Measurements from ENCODE around the gene SLC35A5. TPM values are rescaled to one million over a fixed set of nuclear protein-coding genes. Genes with fewer than 3 reads are reported as not detected.

SLC35A5 gene
- total and polyA plus RNA-seq, 2 of the 8 experiments (the other 6 are each of a cell fraction or from before 2014, with no cell fraction given), result 36.5 to 38.6 TPM

- Histone ChIP-seq H4K91ac (replicated peaks; ENCODE audit: insufficient read length, low read length) (no peak overlapping the region), H4K5ac (ENCODE audit: insufficient read length, low read depth, low read length) (no peak overlapping the region), H2BK120ac (replicated peaks; ENCODE audit: low read depth, low read length) (no peak overlapping the region), H3K18ac (ENCODE audit: extremely low read depth, low read length) (no peak overlapping the region), H3K23ac (ENCODE audit: insufficient read length) (no peak overlapping the region), H2BK5ac (ENCODE audit: low read depth, low read length) (no peak overlapping the region), H3K27me3 (replicated peaks in 1 of 4; ENCODE audit: control insufficient read depth in 3 of 4, extremely low read depth in 1 of 4, insufficient read depth in 3 of 4, low read length in 3 of 4) (no peaks in the 10 kb centered on the region), H3K4me1 (replicated peaks in 1 of 4; ENCODE audit: control insufficient read depth in 3 of 4, insufficient read depth in 4 of 4, low read length in 3 of 4) (no peaks in the 10 kb centered on the region; a peak in 1 of 7 replicates), H3K14ac (ENCODE audit: insufficient read length) (no peak overlapping the region), H3K56ac (replicated peaks; ENCODE audit: insufficient read length, low read depth, low read length) (no peak overlapping the region), H3K23me2 (ENCODE audit: low read depth, low read length) (no peaks in the 10 kb centered on the region), H2BK12ac (ENCODE audit: low read depth, low read length) (0 out of 2 replicates have a peak overlapping the region, but pooled peaks have one; percentile 6), H3K36me3 (ENCODE audit: control insufficient read depth in 2 of 4, insufficient read depth in 4 of 4, low read length in 3 of 4) (no peaks in the 10 kb centered on the region), H3K27ac (ENCODE audit: low read depth, low read length) (no peak overlapping the region), H3K79me2 (ENCODE audit: control insufficient read depth in 1 of 2, insufficient read depth in 2 of 2, low read length in 2 of 2) (no peaks in the 10 kb centered on the region), H3K4me2 (ENCODE audit: insufficient read depth in 1 of 2, low read depth in 2 of 2, low read length in 2 of 2) (no peak overlapping the region), H3K9ac (replicated peaks in 1 of 4; ENCODE audit: extremely low read depth in 1 of 4, low read depth in 3 of 4, low read length in 3 of 4) (no peak overlapping the region), H3K4ac (replicated peaks; ENCODE audit: insufficient read length, low read depth, low read length) (no peak overlapping the region), H3K79me1 (ENCODE audit: low read depth, low read length) (no peaks in the 10 kb centered on the region), H2BK15ac (ENCODE audit: low read length) (no peak overlapping the region), H3K9me3 (ENCODE audit: insufficient read depth in 2 of 2, low read depth in 1 of 2, low read length in 1 of 2) (no peaks in the 10 kb centered on the region), H2AFZ (ENCODE audit: low read length) (no peak overlapping the region), H2BK20ac (ENCODE audit: low read length) (no peak overlapping the region; the same call in 1 of the 2 replicates), H2AK5ac (ENCODE audit: low read depth, low read length) (no peak overlapping the region), H4K20me1 (replicated peaks in 1 of 2; ENCODE audit: control insufficient read depth in 1 of 2, insufficient read depth in 2 of 2, low read length in 2 of 2) (no peaks in the 10 kb centered on the region), H3K4me3 (ENCODE audit: extremely low read depth in 1 of 4, insufficient read depth in 2 of 4, low read depth in 3 of 4, low read length in 4 of 4) (no peak overlapping the region), H4K8ac (ENCODE audit: extremely low read depth, insufficient read depth, low read length) (no peak overlapping the region)
- no peak for DNase-seq (ENCODE audit: low read depth in 1 of 2, low spot score in 2 of 2)
- ChIA-PET CTCF (ENCODE audit: partially characterized antibody) (no interaction called here), POLR2A (ENCODE audit: partially characterized antibody) (no interaction called here)
- no peak for FAIRE-seq
- TF ChIP-seq SRF (IDR thresholded peaks at IDR 0.05; ENCODE audit: low read depth, low read length) (no peak), KDM4A (IDR thresholded peaks at IDR 0.05; ENCODE audit: low read depth, low read length, severe bottlenecking) (no peak), CREB1 (IDR thresholded peaks at IDR 0.05) (no peak), CTBP2 (IDR thresholded peaks at IDR 0.05; ENCODE audit: borderline replicate concordance, insufficient read depth, insufficient read length, low read length) (no peak), POU5F1 (IDR thresholded peaks at IDR 0.05; ENCODE audit: low read depth, low read length) (no peak), YY1 (IDR thresholded peaks at IDR 0.05; ENCODE audit: low read depth, low read length) (no peak), ATF2 (IDR thresholded peaks at IDR 0.05; ENCODE audit: low read length) (no peak), POLR2A (IDR thresholded peaks at IDR 0.05; ENCODE audit: control extremely low read depth in 1 of 2, low read depth in 2 of 2, low read length in 2 of 2) (no peak), KDM5A (IDR thresholded peaks at IDR 0.05; ENCODE audit: low read length) (no peak), TAF7 (optimal IDR thresholded peaks at IDR 0.05; ENCODE audit: borderline replicate concordance, low read depth, low read length) (no peak), EZH2 (IDR thresholded peaks at IDR 0.05; ENCODE audit: low read depth, low read length, severe bottlenecking) (no peak)
- TF ChIP-seq, protein P1, sequence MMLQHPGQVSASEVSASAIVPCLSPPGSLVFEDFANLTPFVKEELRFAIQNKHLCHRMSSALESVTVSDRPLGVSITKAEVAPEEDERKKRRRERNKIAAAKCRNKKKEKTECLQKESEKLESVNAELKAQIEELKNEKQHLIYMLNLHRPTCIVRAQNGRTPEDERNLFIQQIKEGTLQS (IDR thresholded peaks at IDR 0.05; ENCODE audit: insufficient read depth, low read depth, low read length), result no peak
- 84 to 100% methylated on average over 1 to 3 of the region's 3 CpGs for WGBS, 2 experiments (ENCODE audit: extremely low coverage in 1 of 2, insufficient coverage in 1 of 2, insufficient read length in 1 of 2, insufficient replicate concordance in 2 of 2, low coverage in 1 of 2, low lambda C conversion rate in 2 of 2, missing lambda C conversion rate in 1 of 2)
Observed at GRCh38 chr3:112610121-112610520, 48.3 kb downstream of the SLC35A5 start.
